ENCODE measurements around the gene TIMM8B. TPM values are rescaled to one million over a fixed set of nuclear protein-coding genes. Genes with fewer than 3 reads are reported as not detected.

TIMM8B gene
- total RNA-seq, 1 experiment from 2014 or later = 87.3 TPM

DNA sequence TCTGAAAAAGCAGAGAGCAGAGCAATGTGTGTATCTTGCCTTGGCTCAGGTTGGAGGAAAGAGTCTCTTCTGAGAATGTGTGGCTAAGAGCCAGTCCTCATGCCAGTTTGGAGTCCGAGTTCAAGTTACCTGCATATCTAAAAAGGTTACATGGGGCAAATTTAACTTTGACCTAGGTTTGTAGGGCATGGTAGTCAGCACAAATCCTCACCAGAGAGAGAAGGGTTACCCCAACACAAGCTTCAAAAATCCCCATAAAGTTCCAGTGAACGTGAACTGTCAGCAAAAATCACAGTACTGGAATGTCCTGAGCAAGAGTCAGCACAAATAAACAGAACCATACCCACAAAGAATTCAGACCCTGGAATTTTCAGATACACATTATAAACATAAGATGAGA lies 13.9 kb upstream of the TIMM8B start:
- in situ Hi-C loops (cut with HindIII; ENCODE audit: low pct_unique_long_range_greater_than_20kb, low sequenced_read_pairs) (no loop called here), intact Hi-C loops (cut with micrococcal nuclease; ENCODE audit: unreplicated experiment) (no loop called here)
- Histone ChIP-seq H3K36me3 (ENCODE audit: control insufficient read depth, insufficient read depth, low read length) (no peaks in the 10 kb centered on the region; the same call in none of the 2 replicates), H3K9me3 (ENCODE audit: control insufficient read depth, insufficient read depth, low read depth, low read length) (no peaks in the 10 kb centered on the region), H3K27me3 (ENCODE audit: control insufficient read depth, insufficient read depth, low read length) (no peaks in the 10 kb centered on the region), H3K4me1 (ENCODE audit: control insufficient read depth, insufficient read depth, low read length) (no peaks in the 10 kb centered on the region), H3K4me3 (ENCODE audit: low read depth in 2 of 2, low read length in 2 of 2) (no peak overlapping the region), H3K27ac (ENCODE audit: low read length) (no peak overlapping the region)
- no TSS peak for BruUV-seq (replicated peaks)
- DNase-seq (ENCODE audit: low read depth, low spot score) (no peak), ATAC-seq (no peak)
- CTCF ChIA-PET = no interaction called here
- no peak for TF ChIP-seq SIN3A (IDR thresholded peaks at IDR 0.05; ENCODE audit: borderline replicate concordance, insufficient read depth, low read depth, low read length)
- TF ChIP-seq TCF7L2 (IDR thresholded peaks at IDR 0.05; ENCODE audit: low read depth, low read length) = no peak
- TF ChIP-seq POLR2AphosphoS5 (IDR thresholded peaks at IDR 0.05; ENCODE audit: low read depth, low read length) = no peak
- TF ChIP-seq, protein P1, sequence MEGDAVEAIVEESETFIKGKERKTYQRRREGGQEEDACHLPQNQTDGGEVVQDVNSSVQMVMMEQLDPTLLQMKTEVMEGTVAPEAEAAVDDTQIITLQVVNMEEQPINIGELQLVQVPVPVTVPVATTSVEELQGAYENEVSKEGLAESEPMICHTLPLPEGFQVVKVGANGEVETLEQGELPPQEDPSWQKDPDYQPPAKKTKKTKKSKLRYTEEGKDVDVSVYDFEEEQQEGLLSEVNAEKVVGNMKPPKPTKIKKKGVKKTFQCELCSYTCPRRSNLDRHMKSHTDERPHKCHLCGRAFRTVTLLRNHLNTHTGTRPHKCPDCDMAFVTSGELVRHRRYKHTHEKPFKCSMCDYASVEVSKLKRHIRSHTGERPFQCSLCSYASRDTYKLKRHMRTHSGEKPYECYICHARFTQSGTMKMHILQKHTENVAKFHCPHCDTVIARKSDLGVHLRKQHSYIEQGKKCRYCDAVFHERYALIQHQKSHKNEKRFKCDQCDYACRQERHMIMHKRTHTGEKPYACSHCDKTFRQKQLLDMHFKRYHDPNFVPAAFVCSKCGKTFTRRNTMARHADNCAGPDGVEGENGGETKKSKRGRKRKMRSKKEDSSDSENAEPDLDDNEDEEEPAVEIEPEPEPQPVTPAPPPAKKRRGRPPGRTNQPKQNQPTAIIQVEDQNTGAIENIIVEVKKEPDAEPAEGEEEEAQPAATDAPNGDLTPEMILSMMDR (IDR thresholded peaks at IDR 0.05) = no peak
- TF ChIP-seq, protein P2, sequence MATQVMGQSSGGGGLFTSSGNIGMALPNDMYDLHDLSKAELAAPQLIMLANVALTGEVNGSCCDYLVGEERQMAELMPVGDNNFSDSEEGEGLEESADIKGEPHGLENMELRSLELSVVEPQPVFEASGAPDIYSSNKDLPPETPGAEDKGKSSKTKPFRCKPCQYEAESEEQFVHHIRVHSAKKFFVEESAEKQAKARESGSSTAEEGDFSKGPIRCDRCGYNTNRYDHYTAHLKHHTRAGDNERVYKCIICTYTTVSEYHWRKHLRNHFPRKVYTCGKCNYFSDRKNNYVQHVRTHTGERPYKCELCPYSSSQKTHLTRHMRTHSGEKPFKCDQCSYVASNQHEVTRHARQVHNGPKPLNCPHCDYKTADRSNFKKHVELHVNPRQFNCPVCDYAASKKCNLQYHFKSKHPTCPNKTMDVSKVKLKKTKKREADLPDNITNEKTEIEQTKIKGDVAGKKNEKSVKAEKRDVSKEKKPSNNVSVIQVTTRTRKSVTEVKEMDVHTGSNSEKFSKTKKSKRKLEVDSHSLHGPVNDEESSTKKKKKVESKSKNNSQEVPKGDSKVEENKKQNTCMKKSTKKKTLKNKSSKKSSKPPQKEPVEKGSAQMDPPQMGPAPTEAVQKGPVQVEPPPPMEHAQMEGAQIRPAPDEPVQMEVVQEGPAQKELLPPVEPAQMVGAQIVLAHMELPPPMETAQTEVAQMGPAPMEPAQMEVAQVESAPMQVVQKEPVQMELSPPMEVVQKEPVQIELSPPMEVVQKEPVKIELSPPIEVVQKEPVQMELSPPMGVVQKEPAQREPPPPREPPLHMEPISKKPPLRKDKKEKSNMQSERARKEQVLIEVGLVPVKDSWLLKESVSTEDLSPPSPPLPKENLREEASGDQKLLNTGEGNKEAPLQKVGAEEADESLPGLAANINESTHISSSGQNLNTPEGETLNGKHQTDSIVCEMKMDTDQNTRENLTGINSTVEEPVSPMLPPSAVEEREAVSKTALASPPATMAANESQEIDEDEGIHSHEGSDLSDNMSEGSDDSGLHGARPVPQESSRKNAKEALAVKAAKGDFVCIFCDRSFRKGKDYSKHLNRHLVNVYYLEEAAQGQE (IDR thresholded peaks at IDR 0.05; ENCODE audit: insufficient read depth in 1 of 2, low read depth in 2 of 2, low read length in 1 of 2) = no peak
- POLR2A ChIA-PET = no interaction called here

DNA sequence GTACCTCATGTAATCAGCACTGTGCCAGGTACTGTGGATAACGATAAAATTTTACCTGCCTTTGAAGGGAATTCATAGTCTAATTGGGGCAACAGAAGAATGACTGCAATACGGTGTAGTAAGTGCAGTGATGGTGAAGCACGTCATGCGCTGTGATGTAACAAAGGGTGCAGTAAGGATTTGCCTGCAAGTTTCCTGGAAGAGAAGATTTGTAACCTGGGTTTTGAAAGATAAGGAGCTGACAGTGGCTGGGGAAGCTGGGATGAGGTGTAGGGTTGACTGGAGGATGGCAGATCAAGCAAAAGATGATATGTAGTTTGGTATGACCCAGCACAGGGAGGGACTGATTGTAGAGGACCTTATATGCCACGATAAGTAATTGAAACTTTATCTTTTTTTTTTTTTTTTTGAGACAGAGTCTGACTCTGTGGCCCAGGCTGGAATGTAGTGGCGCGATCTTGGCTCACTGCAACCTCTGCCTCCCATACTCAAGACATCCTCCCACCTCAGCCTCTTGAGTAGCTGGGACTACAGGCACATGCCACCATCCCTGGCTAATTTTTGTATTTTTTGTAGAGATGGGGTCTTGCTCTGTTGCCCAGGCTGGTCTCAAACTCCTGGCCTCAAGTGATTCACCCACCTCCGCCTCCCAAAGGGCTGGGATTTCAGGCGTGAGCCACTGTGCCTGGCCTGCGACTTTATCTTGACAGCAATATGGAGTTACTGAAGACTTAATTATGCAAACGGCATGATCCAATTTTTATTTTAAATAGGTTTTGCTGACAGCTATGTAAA lies 11.4 kb upstream of the TIMM8B start:
- CTCF ChIA-PET = interaction anchor here (1.0 kb wide), 1 partner anchor 16 kb away, joined by 3 read pairs; no protein-coding TSS in a partner anchor
- POLR2A ChIA-PET = interaction anchor here (0.9 kb wide), 1 partner anchor 11 kb away, joined by 3 read pairs; the partner anchor contains the start of genes SDHD and TIMM8B
- TF ChIP-seq SIN3A (IDR thresholded peaks at IDR 0.05; ENCODE audit: borderline replicate concordance, insufficient read depth, low read depth, low read length) (no peak), POLR2AphosphoS5 (IDR thresholded peaks at IDR 0.05; ENCODE audit: low read depth, low read length) (no peak), TCF7L2 (IDR thresholded peaks at IDR 0.05; ENCODE audit: low read depth, low read length) (no peak)
- TF ChIP-seq, protein P1 (IDR thresholded peaks at IDR 0.05) = no peak
- TF ChIP-seq, protein P2 (IDR thresholded peaks at IDR 0.05; ENCODE audit: insufficient read depth in 1 of 2, low read depth in 2 of 2, low read length in 1 of 2) = no peak
- Histone ChIP-seq H3K9me3 (ENCODE audit: control insufficient read depth, insufficient read depth, low read depth, low read length) (no peaks in the 10 kb centered on the region), H3K4me3 (ENCODE audit: low read depth in 2 of 2, low read length in 2 of 2) (no peak overlapping the region), H3K27ac (ENCODE audit: low read length) (no peak overlapping the region), H3K27me3 (ENCODE audit: control insufficient read depth, insufficient read depth, low read length) (no peaks in the 10 kb centered on the region), H3K4me1 (ENCODE audit: control insufficient read depth, insufficient read depth, low read length) (no peaks in the 10 kb centered on the region), H3K36me3 (ENCODE audit: control insufficient read depth, insufficient read depth, low read length) (peaks cover 9% of the 10 kb centered on the region)
- intact Hi-C loops (cut with micrococcal nuclease; ENCODE audit: unreplicated experiment) (no loop called here), in situ Hi-C loops (cut with HindIII; ENCODE audit: low pct_unique_long_range_greater_than_20kb, low sequenced_read_pairs) (no loop called here)
- ATAC-seq = no peak
- BruUV-seq (replicated peaks) = no TSS peak
- no peak for DNase-seq (ENCODE audit: low read depth, low spot score)

All from Panc1 (cell line).